ENCODE results near the gene LONP1.

DNA sequence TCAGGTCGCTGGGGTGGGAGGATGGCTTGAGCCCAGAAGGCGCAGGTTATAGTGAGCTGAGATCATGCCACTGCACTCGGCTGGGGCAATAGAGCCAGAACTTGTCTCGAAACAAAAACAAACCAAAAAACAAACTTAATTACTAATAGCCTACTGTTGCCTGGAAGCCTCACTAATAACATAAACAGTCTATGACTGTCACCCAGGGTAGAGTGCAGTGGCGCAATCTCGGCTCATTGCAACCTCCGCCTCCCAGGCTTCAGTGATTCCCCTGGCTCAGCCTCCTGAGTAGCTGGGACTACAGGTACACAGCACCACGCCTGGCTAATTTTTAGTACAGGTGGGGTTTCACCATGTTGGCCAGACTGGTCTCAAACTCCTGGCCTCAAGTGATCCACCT is 18.5 kb upstream of the LONP1 start:
- TF ChIP-seq FOXM1 (IDR thresholded peaks at IDR 0.05; ENCODE audit: borderline replicate concordance) (no peak), LEF1 (IDR thresholded peaks at IDR 0.05; ENCODE audit: borderline replicate concordance) (no peak), FOXK2 (IDR thresholded peaks at IDR 0.05) (no peak), SP1 (IDR thresholded peaks at IDR 0.05) (no peak)
